Measurements from ENCODE around the gene USP13. TPM values are rescaled to one million over a fixed set of nuclear protein-coding genes. Genes with fewer than 3 reads are reported as not detected.

USP13 gene
- total and polyA plus RNA-seq, 4 donors = 2.4 to 7.3 (median 4.2) TPM

DNA sequence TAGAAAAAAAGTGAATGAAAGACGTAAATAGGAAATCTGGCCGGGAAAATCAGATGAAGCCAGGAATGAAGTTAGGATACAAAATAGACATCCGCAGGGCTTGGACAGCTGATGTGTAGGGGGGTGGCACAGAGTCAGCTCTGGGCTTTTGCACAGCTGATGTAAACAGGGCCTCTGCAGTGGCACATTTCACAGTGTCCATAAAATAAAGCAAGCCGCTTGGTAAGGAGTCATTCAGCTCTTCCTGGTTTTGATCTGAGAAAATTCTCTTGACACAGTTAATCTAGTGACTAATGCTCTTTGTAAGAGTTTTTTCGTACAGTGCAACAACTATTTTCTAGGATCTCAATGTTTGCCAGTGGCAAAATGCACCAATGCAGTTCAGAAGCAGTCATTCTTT, 153.3 kb downstream of the USP13 start:
- H3K36me3 ChIP-seq (ENCODE audit: control insufficient read depth in 4 of 4, insufficient read depth in 3 of 4, low read depth in 1 of 4, low read length in 3 of 4) = no peaks in the 10 kb centered on the region
- WGBS = 88% methylated on average over 5 of the region's 5 CpGs
- no peak for DNase-seq (ENCODE audit: low spot score)

DNA sequence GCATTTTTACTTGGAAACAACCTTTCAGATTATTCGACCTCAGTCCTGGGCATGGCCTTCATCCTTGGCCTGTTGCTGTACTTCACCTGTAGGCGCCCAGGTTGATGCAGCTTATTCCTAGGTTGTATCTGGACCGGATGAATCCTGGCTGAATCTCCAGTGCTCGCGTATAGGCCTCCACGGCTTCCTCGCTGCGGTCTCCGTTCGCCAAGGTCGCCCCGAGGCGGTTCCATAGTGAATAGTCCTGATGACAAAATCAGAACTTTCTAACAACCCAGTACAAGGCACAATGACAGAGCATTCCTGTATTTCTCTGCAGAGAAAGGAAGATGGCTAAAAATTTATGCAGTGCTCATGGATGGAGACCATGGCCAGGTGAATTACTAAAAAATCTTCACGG, 154.7 kb downstream of the USP13 start:
- no peak for DNase-seq (ENCODE audit: low spot score)
- WGBS = 95% methylated on average over 14 of the region's 14 CpGs

More for the DNA sequence above, 153.3 kb downstream of the USP13 start:
- no peak overlapping the region for H3K9ac ChIP-seq (ENCODE audit: low read depth in 1 of 2, low read length in 2 of 2)
- H3K4me3 ChIP-seq (ENCODE audit: low read depth in 1 of 3, low read length in 3 of 3) = no peak overlapping the region
- no peaks in the 10 kb centered on the region for H3K27me3 ChIP-seq (ENCODE audit: control insufficient read depth in 4 of 4, insufficient read depth in 4 of 4, low read length in 3 of 4)
- H3K4me1 ChIP-seq (ENCODE audit: control insufficient read depth in 4 of 4, insufficient read depth in 4 of 4, low read length in 3 of 4) = no peaks in the 10 kb centered on the region
- TF ChIP-seq HNF4A (conservative IDR thresholded peaks at IDR 0.05) = no peak
- no peak for TF ChIP-seq JUND (IDR thresholded peaks at IDR 0.05)
- TF ChIP-seq, protein P1, sequence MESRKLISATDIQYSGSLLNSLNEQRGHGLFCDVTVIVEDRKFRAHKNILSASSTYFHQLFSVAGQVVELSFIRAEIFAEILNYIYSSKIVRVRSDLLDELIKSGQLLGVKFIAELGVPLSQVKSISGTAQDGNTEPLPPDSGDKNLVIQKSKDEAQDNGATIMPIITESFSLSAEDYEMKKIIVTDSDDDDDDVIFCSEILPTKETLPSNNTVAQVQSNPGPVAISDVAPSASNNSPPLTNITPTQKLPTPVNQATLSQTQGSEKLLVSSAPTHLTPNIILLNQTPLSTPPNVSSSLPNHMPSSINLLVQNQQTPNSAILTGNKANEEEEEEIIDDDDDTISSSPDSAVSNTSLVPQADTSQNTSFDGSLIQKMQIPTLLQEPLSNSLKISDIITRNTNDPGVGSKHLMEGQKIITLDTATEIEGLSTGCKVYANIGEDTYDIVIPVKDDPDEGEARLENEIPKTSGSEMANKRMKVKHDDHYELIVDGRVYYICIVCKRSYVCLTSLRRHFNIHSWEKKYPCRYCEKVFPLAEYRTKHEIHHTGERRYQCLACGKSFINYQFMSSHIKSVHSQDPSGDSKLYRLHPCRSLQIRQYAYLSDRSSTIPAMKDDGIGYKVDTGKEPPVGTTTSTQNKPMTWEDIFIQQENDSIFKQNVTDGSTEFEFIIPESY (IDR thresholded peaks at IDR 0.05) = no peak
- no peak for TF ChIP-seq RAD21 (IDR thresholded peaks at IDR 0.05)
- TF ChIP-seq, protein P2, sequence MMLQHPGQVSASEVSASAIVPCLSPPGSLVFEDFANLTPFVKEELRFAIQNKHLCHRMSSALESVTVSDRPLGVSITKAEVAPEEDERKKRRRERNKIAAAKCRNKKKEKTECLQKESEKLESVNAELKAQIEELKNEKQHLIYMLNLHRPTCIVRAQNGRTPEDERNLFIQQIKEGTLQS (IDR thresholded peaks at IDR 0.05) = no peak
- TF ChIP-seq, protein P3, sequence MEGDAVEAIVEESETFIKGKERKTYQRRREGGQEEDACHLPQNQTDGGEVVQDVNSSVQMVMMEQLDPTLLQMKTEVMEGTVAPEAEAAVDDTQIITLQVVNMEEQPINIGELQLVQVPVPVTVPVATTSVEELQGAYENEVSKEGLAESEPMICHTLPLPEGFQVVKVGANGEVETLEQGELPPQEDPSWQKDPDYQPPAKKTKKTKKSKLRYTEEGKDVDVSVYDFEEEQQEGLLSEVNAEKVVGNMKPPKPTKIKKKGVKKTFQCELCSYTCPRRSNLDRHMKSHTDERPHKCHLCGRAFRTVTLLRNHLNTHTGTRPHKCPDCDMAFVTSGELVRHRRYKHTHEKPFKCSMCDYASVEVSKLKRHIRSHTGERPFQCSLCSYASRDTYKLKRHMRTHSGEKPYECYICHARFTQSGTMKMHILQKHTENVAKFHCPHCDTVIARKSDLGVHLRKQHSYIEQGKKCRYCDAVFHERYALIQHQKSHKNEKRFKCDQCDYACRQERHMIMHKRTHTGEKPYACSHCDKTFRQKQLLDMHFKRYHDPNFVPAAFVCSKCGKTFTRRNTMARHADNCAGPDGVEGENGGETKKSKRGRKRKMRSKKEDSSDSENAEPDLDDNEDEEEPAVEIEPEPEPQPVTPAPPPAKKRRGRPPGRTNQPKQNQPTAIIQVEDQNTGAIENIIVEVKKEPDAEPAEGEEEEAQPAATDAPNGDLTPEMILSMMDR (IDR thresholded peaks at IDR 0.05; ENCODE audit: low read depth, low read length, missing input control) = no peak
- TF ChIP-seq NR2F2 (IDR thresholded peaks at IDR 0.05) = no peak
- TF ChIP-seq, protein P4, sequence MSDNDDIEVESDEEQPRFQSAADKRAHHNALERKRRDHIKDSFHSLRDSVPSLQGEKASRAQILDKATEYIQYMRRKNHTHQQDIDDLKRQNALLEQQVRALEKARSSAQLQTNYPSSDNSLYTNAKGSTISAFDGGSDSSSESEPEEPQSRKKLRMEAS (IDR thresholded peaks at IDR 0.05) = no peak
- no peak for TF ChIP-seq FOXA1 (IDR thresholded peaks at IDR 0.05)
- TF ChIP-seq YY1 (IDR thresholded peaks at IDR 0.05) = no peak
- no peak for TF ChIP-seq RXRA (IDR thresholded peaks at IDR 0.05)
- no peak for TF ChIP-seq EGR1 (IDR thresholded peaks at IDR 0.05; ENCODE audit: low read depth in 2 of 2)
- TF ChIP-seq, protein P5, sequence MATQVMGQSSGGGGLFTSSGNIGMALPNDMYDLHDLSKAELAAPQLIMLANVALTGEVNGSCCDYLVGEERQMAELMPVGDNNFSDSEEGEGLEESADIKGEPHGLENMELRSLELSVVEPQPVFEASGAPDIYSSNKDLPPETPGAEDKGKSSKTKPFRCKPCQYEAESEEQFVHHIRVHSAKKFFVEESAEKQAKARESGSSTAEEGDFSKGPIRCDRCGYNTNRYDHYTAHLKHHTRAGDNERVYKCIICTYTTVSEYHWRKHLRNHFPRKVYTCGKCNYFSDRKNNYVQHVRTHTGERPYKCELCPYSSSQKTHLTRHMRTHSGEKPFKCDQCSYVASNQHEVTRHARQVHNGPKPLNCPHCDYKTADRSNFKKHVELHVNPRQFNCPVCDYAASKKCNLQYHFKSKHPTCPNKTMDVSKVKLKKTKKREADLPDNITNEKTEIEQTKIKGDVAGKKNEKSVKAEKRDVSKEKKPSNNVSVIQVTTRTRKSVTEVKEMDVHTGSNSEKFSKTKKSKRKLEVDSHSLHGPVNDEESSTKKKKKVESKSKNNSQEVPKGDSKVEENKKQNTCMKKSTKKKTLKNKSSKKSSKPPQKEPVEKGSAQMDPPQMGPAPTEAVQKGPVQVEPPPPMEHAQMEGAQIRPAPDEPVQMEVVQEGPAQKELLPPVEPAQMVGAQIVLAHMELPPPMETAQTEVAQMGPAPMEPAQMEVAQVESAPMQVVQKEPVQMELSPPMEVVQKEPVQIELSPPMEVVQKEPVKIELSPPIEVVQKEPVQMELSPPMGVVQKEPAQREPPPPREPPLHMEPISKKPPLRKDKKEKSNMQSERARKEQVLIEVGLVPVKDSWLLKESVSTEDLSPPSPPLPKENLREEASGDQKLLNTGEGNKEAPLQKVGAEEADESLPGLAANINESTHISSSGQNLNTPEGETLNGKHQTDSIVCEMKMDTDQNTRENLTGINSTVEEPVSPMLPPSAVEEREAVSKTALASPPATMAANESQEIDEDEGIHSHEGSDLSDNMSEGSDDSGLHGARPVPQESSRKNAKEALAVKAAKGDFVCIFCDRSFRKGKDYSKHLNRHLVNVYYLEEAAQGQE (IDR thresholded peaks at IDR 0.05) = no peak
- no peak overlapping the region for H3K27ac ChIP-seq (ENCODE audit: low read depth in 1 of 2, low read length in 2 of 2)
- no peaks in the 10 kb centered on the region for H3K9me3 ChIP-seq (ENCODE audit: control insufficient read depth in 4 of 4, low read length in 3 of 4)

More for the DNA sequence above, 154.7 kb downstream of the USP13 start:
- TF ChIP-seq FOXA1 (IDR thresholded peaks at IDR 0.05) (no peak), GABPA (IDR thresholded peaks at IDR 0.05 in 1 of 2, conservative IDR thresholded peaks at IDR 0.05 in 1 of 2) (no peak), HNF4A (conservative IDR thresholded peaks at IDR 0.05) (no peak), RXRA (IDR thresholded peaks at IDR 0.05) (no peak), JUND (IDR thresholded peaks at IDR 0.05) (no peak), NR2F2 (IDR thresholded peaks at IDR 0.05) (no peak), HNF4G (IDR thresholded peaks at IDR 0.05) (no peak), EGR1 (IDR thresholded peaks at IDR 0.05; ENCODE audit: low read depth in 2 of 2) (no peak)
- TF ChIP-seq, protein P3 (IDR thresholded peaks at IDR 0.05; ENCODE audit: low read depth, low read length, missing input control) = no peak
- TF ChIP-seq, protein P2 (IDR thresholded peaks at IDR 0.05) = no peak
- Histone ChIP-seq H3K4me3 (ENCODE audit: low read depth in 1 of 3, low read length in 3 of 3) (no peak overlapping the region), H3K27ac (ENCODE audit: low read depth in 1 of 2, low read length in 2 of 2) (no peak overlapping the region), H3K4me1 (ENCODE audit: control insufficient read depth in 4 of 4, insufficient read depth in 4 of 4, low read length in 3 of 4) (no peaks in the 10 kb centered on the region), H3K27me3 (ENCODE audit: control insufficient read depth in 4 of 4, insufficient read depth in 4 of 4, low read length in 3 of 4) (no peaks in the 10 kb centered on the region), H3K36me3 (ENCODE audit: control insufficient read depth in 4 of 4, insufficient read depth in 3 of 4, low read depth in 1 of 4, low read length in 3 of 4) (no peaks in the 10 kb centered on the region), H3K9me3 (ENCODE audit: control insufficient read depth in 4 of 4, low read length in 3 of 4) (no peaks in the 10 kb centered on the region), H3K9ac (ENCODE audit: low read depth in 1 of 2, low read length in 2 of 2) (no peak overlapping the region)
